SIG-M5 (cell line): ENCODE results near the gene MIPOL1.
"Not testable (repeated sequence)": the region's sequence is repeated elsewhere in the genome, so short reads cannot be mapped to it uniquely, and the experiment has no call there.

Experiments
- DNase-seq: peaks from one replicate; lab custom pipeline; 2025; lab: John Stamatoyannopoulos, UW

Gene MIPOL1

DNA sequence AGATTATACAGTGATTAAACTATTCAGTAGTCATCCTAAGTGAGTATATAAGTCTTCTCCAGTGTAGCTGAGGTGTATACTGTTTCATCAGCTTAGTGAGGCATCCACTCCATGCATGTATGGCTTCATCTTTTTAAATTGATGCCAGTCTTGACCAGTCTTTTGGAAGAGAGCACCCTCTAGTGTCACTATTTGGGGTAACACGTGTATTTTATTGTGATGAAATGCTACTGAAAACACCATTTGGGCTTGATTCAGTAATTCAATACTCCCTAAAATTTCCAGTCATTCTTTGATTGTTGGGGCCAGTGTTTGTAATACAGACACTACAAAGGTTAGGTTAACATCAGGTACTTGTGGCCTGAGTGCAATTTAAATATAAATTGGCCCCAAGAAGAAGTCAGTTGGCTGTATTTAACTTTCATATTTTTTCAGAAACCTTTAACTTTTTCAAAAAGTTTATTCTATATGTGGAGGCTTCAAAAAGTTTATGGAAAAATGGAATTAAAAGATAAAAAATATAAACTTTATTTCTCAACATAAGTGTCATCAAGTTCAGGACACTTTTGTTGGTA, 35.3 kb downstream of the MIPOL1 start:
- DNase-seq = no peak

- DNase-seq = no peak
Observed at GRCh38 chr14:37234222-37234621, 36.5 kb downstream of the MIPOL1 start.

DNA sequence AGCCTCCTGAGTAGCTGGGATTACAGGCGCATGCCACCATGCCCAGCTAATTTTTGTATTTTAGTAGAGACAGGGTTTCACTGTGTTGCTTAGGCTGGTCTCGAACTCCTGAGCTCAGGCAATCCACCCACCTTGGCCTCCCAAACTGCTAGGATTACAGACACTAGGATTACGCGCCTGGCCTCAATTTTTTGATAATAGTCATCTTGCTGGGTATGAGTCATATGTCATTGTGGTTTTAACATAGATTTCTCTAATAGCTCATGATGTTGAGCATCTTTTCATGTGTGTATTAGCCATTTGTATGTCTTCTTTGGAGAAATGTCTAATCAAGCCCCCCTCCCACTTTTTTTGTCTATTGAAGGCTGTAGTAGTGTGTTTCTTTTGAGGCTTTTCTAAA, 38.3 kb downstream of the MIPOL1 start:
- DNase-seq = not testable (repeated sequence)

GRCh38 chr14:37237094-37237493, 39.4 kb downstream of the MIPOL1 start:
- no peak for DNase-seq

GRCh38 chr14:37237735-37238200, 40.0 kb downstream of the MIPOL1 start:
- no peak for DNase-seq

GRCh38 chr14:37241198-37241597, 43.5 kb downstream of the MIPOL1 start:
- no peak for DNase-seq

DNA sequence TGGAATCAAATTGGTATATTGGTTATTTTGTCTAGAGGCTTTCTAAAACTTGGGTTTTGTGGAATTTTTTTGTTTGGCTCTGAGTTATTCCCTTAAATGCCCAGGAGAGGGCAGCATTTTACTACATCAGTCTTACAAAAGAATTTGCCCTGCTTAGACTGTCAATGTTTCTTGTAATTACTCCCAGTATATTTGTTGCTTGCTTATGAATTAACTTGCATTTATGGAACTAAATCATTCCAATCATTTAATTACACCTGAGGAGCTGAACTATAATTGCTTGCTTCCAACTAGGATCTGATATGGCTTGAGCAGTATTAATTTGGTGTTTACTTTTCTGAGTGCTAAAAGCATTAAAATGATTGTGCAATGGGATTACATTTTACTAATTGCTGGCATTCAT, 48.7 kb downstream of the MIPOL1 start:
- no peak for DNase-seq

DNA sequence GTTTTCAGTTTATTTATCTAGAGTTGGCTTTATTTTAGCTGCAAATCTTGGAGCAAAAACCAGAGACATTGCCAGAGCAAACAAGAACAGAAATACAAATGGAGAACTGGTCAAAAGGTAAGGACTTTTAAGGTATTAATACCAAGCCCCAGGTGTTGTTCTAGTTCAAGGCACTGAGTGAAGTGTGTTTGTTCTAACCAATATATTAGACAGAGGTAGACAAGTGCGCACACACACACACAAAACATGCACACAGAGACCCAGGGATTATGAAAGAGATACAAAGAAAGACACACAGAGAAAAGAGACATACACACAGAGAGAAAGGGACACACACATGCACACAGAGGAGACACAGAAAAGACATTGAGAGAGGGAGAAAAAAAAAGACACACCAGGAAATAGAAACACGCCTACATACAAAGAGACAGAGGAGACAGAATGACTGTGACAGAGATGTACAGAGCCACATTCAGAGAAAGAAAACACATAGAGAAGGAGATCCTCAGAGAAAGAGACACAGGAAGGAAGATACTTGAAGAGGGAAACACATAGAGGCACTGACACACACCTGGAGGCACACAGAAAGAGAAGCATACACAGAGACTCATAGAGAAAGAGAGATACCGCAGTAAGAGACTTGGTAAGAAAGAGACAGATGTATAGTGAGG, 50.2 kb downstream of the MIPOL1 start:
- DNase-seq = no peak

- no peak for DNase-seq
Observed at GRCh38 chr14:37251775-37252174, 54.0 kb downstream of the MIPOL1 start.

GRCh38 chr14:37252434-37252833, 54.7 kb downstream of the MIPOL1 start:
- no peak for DNase-seq

GRCh38 chr14:37253905-37254304, 56.2 kb downstream of the MIPOL1 start:
- DNase-seq = no peak

GRCh38 chr14:37254411-37254947, 56.7 kb downstream of the MIPOL1 start:
- no peak for DNase-seq

DNA sequence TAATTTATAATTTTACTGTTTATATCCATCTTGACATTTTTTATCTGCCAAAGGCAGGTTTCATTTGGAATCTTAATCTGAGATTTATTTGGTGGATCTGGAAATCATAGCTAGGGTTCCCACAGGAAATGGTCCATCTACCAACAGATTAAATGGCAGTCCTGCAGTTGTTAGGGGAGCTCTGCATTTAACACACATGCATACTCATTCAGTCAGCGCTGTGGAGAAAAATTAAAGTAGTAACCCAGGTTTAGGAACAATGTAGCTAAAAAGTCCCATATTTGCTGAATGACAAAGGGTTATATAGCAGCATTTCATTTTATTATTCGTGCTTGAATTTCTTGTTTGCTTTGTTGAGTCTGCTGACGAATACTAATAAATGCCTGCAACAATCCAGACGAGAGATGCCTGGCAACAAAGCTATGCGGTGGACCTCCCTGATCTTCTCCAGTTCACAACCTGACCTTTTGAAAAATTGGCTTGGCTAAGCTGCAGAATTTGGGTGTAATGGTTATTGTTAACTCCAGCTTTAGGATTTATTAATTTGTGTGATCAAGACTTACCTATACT, 59.8 kb downstream of the MIPOL1 start:
- DNase-seq = no peak

DNA sequence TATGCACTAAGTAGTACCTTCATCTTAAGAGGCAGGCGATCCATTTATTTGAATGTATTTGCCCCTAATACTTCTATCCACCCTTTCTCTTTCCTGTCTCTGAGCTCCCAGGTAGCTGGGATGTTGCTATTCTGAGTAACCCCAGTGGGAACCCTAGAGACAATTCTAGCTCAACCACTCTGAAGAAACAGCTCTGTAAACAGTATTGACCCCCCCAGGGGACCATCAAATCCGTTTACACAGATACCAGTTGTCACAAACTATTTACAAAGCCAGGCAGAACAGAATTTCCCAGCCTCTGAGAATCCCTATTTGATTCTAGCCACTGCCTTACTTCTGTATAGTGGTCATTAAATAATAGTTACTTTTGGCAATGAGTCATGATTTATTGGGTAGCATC, 64.9 kb downstream of the MIPOL1 start:
- DNase-seq = no peak

- no peak for DNase-seq
Observed at GRCh38 chr14:37263656-37264236, 66.0 kb downstream of the MIPOL1 start.

DNA sequence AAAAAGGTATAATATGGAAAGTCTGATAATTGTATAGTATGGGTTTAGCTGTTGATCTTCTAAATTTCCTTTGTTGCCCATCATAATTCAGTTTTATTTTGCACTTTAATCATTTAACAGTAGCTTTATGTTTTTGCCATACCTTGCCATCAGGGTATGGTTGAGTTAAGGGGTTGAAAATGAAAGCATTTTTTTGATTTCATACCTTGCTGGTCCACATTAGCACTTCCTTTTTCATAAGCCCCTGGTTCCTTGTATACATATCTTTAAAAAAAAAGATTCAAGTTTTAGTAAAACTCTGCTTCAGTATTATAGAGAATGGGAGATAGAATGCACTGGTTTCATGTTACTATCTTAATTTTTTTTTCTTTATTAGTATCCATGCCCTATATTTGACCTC, 71.1 kb downstream of the MIPOL1 start:
- no peak for DNase-seq

DNA sequence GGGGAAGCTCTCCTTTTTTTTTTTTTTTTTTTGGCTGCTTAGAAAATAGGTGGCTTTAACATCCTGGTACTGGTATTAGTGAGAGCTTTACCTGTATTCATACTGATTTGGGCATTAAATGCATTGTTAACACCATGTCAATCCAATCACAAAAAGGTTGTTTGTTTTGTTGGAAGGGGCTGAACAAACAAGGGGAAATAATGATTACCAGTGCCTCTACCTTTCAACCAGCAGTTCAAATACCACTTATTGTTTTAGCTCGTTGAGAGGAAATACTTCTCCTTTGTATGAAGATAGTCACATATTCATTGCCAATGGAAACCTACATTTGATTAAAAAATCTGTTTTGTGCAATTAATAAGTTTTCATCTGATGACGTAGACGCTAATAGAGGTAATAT, 72.9 kb downstream of the MIPOL1 start:
- no peak for DNase-seq

DNA sequence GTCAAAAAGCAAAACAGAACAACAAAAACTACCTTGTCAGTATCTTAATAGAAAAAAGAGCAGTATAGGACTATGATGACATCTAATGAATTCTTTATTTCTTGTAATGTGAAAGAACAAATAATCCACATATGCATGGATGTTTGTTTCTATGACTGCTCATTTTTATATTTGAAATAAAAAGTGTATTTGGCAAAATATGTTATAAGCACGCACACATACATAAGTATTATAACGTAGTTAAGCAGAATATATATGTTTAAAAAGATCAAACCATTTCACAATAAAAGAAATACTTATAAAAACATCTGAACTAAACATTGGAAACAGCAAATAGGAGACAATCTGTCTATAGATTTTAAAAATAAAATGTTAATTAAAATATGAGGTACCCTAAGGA, 74.8 kb downstream of the MIPOL1 start:
- no peak for DNase-seq

DNA sequence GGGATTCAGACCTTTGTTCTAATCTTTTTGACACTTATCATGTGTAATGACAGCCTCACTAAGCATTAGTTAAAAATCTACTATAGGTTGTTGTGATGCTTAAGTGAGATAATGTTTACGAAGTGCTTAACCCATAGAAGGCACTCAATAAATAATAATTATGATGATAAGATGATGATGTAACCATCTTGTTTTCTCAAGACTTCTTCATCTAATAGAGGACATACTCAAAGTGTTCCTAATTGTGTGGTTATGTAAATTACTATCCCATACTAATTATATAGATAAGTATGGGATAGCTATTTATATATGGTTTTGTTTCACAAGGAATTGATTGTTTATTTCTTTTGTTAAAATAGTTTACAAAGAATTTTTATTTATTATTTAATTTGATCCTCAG, 76.9 kb downstream of the MIPOL1 start:
- DNase-seq = no peak

DNA sequence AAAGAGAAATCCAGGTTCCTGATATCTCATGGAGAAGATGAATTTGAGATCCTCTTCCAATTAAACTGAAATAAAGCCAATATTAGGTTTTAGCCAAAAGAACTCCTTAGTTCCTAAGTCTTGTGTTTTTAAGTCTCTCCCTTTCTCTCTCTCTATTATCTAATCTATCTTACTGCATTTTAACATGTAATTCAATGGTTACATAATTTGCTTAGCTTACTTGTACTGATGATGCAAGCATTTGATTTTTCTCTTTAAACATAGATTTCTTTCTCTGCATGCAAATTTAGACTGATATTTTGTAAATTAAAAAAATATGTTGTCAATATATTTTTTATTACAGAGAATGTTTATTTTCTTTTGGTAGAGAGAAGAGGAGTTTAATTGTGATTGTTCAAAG, 78.2 kb downstream of the MIPOL1 start:
- no peak for DNase-seq

GRCh38 chr14:37278636-37279538, 81.2 kb downstream of the MIPOL1 start:
- DNase-seq = no peak

GRCh38 chr14:37279818-37280217, 82.1 kb downstream of the MIPOL1 start:
- DNase-seq = no peak
